Osteoblast (primary cell): ENCODE measurements around the gene ARHGDIB. TPM values are rescaled to one million over a fixed set of nuclear protein-coding genes. Genes with fewer than 3 reads are reported as not detected.

Source experiments
- DNase-seq: peaks from one replicate; pipeline ENCODE4 v3.0.0; 2011; ENCODE audit warnings: low spot score, mixed read lengths; ENCODE audit not compliant: insufficient read length; ENCODE audit errors: missing footprints
- H2AFZ ChIP-seq: 2 replicates; pipeline ENCODE4 v1.6.0; 2011; ENCODE audit warnings: mild to moderate bottlenecking, low read length
- H3K27ac ChIP-seq: 2 replicates; pipeline ENCODE4 v1.5.1; 2011; ENCODE audit warnings: mild to moderate bottlenecking, low read depth, low read length, moderate library complexity
- H3K27me3 ChIP-seq: 2 replicates; pipeline ENCODE4 v1.6.0; 2012; ENCODE audit warnings: mild to moderate bottlenecking, control low read depth, inconsistent platforms, low read length, moderate library complexity; ENCODE audit not compliant: insufficient read depth
- H3K36me3 ChIP-seq: 2 replicates; pipeline ENCODE4 v1.5.1; 2011; ENCODE audit warnings: mild to moderate bottlenecking, low read length, control low read depth, moderate library complexity; ENCODE audit not compliant: insufficient read depth
- H3K4me1 ChIP-seq: 2 replicates; pipeline ENCODE4 v1.5.1; 2011; ENCODE audit warnings: mild to moderate bottlenecking, low read length, control low read depth, moderate library complexity; ENCODE audit not compliant: insufficient read depth
- H3K4me2 ChIP-seq: 2 replicates; pipeline ENCODE4 v1.6.0; 2011; ENCODE audit warnings: mild to moderate bottlenecking, low read length; ENCODE audit not compliant: insufficient read depth
- H3K4me3 ChIP-seq: fragments of 200-600 bp; sonication (generic); 3 replicates; pipeline ENCODE4 v1.5.1; 2012; ENCODE audit warnings: mild to moderate bottlenecking, low read length, inconsistent platforms; ENCODE audit not compliant: insufficient read depth
- H3K79me2 ChIP-seq: 2 replicates; pipeline ENCODE4 v1.6.0; 2012; ENCODE audit warnings: mild to moderate bottlenecking, low read length, control low read depth, inconsistent platforms; ENCODE audit not compliant: insufficient read depth
- H3K9me3 ChIP-seq: 2 replicates; pipeline ENCODE4 v1.5.1; 2011; ENCODE audit warnings: low read depth, low read length, control low read depth
- H4K20me1 ChIP-seq: 2 replicates; pipeline ENCODE4 v1.6.0; 2012; ENCODE audit warnings: mild to moderate bottlenecking, low read length, control low read depth; ENCODE audit not compliant: insufficient read depth
- CTCF ChIP-seq: IDR thresholded peaks from 2 replicates; pipeline ENCODE4 v1.5.1; 2011; ENCODE audit warnings: mild to moderate bottlenecking, low read depth, low read length, moderate library complexity; ENCODE audit errors: extremely low read depth
- total RNA-seq: library from RNA; depleted of rRNA; stranded (reverse); fragments of >200 nt; gene quantifications from 2 replicates; pipeline ENCODE4 v1.2.3, GENCODE V29; 2012

The ARHGDIB gene
- total RNA-seq, 1 donor: 7.2 TPM

DNA sequence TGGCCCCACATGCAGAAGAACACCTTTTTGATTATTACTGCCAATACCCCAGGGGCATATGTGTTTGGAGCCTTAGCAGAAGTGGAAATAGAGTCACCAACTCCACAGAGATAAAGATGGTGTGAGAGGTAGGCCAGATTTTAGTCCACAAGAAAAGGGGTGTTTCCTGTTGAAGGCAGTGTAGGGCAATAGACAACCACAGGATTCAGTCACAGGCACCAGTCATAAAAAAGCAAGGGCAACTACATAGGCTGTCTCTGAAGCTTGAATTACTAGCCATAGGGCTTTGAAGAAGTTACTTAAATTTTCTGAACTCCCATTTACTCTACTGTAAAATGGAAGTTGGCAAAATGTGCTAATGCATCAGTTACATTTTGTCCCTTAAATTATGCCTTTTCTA lies 41.9 kb downstream of the ARHGDIB start:
- H3K27me3 ChIP-seq: no peaks in the 10 kb centered on the region
- DNase-seq: no peak
- TF ChIP-seq CTCF: no peak
- no peak overlapping the region for H2AFZ ChIP-seq
- H3K27ac ChIP-seq: no peak overlapping the region
- no peaks in the 10 kb centered on the region for H3K9me3 ChIP-seq
- H3K4me1 ChIP-seq: no peaks in the 10 kb centered on the region
- H3K79me2 ChIP-seq: no peaks in the 10 kb centered on the region
- H3K36me3 ChIP-seq: no peaks in the 10 kb centered on the region
- H3K4me2 ChIP-seq: no peak overlapping the region
- no peak overlapping the region for H3K4me3 ChIP-seq
- no peaks in the 10 kb centered on the region for H4K20me1 ChIP-seq

DNA sequence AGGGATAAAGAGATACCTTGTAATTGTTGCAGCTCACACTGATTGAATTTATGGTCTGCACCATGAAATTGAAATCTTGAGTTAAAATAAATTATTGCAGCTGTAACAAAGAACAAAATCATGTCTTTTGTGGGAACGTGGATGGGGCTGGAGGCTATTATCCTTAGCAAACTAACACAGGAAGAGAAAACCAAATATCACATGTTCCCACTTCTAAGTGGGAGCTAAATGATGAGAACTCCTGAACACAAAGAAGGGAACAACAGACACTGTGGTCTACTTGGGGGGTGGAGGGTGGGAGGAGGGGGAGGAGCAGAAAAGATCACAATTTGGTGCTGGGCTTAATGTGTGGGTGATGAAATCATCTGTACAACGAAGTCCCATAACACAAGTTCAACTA lies 45.7 kb downstream of the ARHGDIB start:
- no peak overlapping the region for H3K4me2 ChIP-seq
- H3K27me3 ChIP-seq: no peaks in the 10 kb centered on the region
- no peaks in the 10 kb centered on the region for H4K20me1 ChIP-seq
- H3K79me2 ChIP-seq: no peaks in the 10 kb centered on the region
- H3K4me1 ChIP-seq: no peaks in the 10 kb centered on the region
- H3K9me3 ChIP-seq: no peaks in the 10 kb centered on the region
- no peak for DNase-seq
- H3K36me3 ChIP-seq: no peaks in the 10 kb centered on the region
- no peak overlapping the region for H2AFZ ChIP-seq
- TF ChIP-seq CTCF: no peak
- no peak overlapping the region for H3K27ac ChIP-seq
- H3K4me3 ChIP-seq: no peak overlapping the region

- no peak overlapping the region for H3K4me3 ChIP-seq
- H4K20me1 ChIP-seq: no peaks in the 10 kb centered on the region
- no peaks in the 10 kb centered on the region for H3K36me3 ChIP-seq
- no peak overlapping the region for H3K4me2 ChIP-seq
- DNase-seq: no peak
- H3K79me2 ChIP-seq: no peaks in the 10 kb centered on the region
- H3K27ac ChIP-seq: no peak overlapping the region
- H3K9me3 ChIP-seq: no peaks in the 10 kb centered on the region
- peaks cover 2% of the 10 kb centered on the region for H3K4me1 ChIP-seq
- H3K27me3 ChIP-seq: no peaks in the 10 kb centered on the region
- no peak overlapping the region for H2AFZ ChIP-seq
- TF ChIP-seq CTCF: no peak
These were observed 48.0 kb downstream of the ARHGDIB start for GRCh38 chr12:14913381-14913781.

GRCh38 chr12:14911131-14911530 lies 50.3 kb downstream of the ARHGDIB start:
- Histone ChIP-seq H2AFZ (no peak overlapping the region), H3K4me2 (no peak overlapping the region), H4K20me1 (no peaks in the 10 kb centered on the region), H3K36me3 (no peaks in the 10 kb centered on the region), H3K4me1 (peaks cover 2% of the 10 kb centered on the region), H3K4me3 (no peak overlapping the region), H3K27me3 (no peaks in the 10 kb centered on the region), H3K27ac (no peak overlapping the region), H3K79me2 (no peaks in the 10 kb centered on the region), H3K9me3 (no peaks in the 10 kb centered on the region)
- TF ChIP-seq CTCF: no peak
- DNase-seq: no peak
